Stomach (tissue), 4 donors: ENCODE results near the gene FLOT2.
"Not testable (repeated sequence)": the region's sequence is repeated elsewhere in the genome, so short reads cannot be mapped to it uniquely, and the experiment has no call there.

Experiments
- CTCF ChIP-seq, 7 experiments: fragments of 450-650 bp in 4 of 7; fragments of 200-600 bp in 3 of 7; sonication (generic) in 3 of 7; IDR thresholded peaks; one replicate each; pipeline ENCODE4 v1.5.1; 2016 to 2019; ENCODE audit warnings: antibody characterized with exemption in 7 of 7, control low read depth in 2 of 7, mild to moderate bottlenecking in 1 of 7
- EP300 ChIP-seq: sonication (generic); formaldehyde crosslinking; IDR thresholded peaks from one replicate; pipeline ENCODE4 v1.6.1; 2017; ENCODE audit warnings: antibody characterized with exemption
- POLR2A ChIP-seq, 4 donors: fragments of 450-650 bp; IDR thresholded peaks; one replicate each; pipeline ENCODE4 v1.6.1; 2016; ENCODE audit warnings: antibody characterized with exemption in 4 of 4, control low read depth in 2 of 4, mild to moderate bottlenecking in 1 of 4, moderate library complexity in 1 of 4

GRCh38 chr17:28846699-28847098 is 50.8 kb downstream of the FLOT2 start:
- TF ChIP-seq CTCF (IDR thresholded peaks at IDR 0.05); POLR2A (IDR thresholded peaks at IDR 0.05); EP300: not testable (repeated sequence)
